OCI-LY3 (cell line): ENCODE results near the gene MRRF.

Experiments used
- EZH2phosphoT487 ChIP-seq: fragments of 200-600 bp; shearing (Covaris generic); IDR thresholded peaks from 2 replicates; pipeline ENCODE4 v1.6.1; 2018; ENCODE audit warnings: antibody characterized with exemption, mixed run types, low read depth
- TF ChIP-seq, protein P1 (sequence below): fragments of 200-600, 300-600 bp; sonication (generic); IDR thresholded peaks from 2 replicates; pipeline ENCODE4 v1.5.1; 2014; ENCODE audit warnings: antibody characterized with exemption, low read length, low read depth

DNA sequence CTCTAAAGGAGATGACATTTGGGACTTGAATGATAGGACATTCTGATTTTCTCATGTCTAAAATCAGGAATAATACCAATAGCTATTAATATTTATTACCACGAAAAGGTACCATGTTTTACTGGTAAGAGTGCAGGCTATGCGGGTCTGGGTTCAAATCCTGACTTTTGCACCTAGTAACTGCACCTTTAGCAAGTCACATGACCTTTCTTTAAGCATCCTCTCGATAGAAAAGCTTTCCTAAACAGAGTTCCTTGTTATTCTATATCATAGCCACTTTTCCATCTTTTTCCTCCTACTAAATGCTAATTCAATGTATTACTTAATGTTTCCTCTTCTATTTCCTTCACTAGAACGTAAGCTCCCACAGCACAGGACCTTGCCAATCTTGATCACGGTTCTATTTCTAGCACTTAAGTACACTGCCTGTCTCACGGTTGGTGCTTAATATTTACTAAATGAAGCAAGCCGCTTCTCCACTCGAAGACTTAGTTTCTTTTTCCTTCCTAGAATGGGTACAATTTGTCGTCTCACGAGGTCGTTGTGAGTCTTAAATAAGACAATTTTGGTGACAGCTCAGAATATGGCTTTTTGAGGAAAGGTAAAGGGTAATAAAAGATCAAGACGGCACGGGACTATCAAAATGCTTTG, 858 bp upstream of the MRRF start:
- TF ChIP-seq, protein P1, sequence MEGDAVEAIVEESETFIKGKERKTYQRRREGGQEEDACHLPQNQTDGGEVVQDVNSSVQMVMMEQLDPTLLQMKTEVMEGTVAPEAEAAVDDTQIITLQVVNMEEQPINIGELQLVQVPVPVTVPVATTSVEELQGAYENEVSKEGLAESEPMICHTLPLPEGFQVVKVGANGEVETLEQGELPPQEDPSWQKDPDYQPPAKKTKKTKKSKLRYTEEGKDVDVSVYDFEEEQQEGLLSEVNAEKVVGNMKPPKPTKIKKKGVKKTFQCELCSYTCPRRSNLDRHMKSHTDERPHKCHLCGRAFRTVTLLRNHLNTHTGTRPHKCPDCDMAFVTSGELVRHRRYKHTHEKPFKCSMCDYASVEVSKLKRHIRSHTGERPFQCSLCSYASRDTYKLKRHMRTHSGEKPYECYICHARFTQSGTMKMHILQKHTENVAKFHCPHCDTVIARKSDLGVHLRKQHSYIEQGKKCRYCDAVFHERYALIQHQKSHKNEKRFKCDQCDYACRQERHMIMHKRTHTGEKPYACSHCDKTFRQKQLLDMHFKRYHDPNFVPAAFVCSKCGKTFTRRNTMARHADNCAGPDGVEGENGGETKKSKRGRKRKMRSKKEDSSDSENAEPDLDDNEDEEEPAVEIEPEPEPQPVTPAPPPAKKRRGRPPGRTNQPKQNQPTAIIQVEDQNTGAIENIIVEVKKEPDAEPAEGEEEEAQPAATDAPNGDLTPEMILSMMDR: no peak
- no peak for TF ChIP-seq EZH2phosphoT487
